ENCODE results near the gene KMT2E. TPM values are rescaled to one million over a fixed set of nuclear protein-coding genes. Genes with fewer than 3 reads are reported as not detected.

The KMT2E gene
- total and polyA plus RNA-seq, 2 donors (not counting 1 experiment from before 2014, with no cell fraction given): 32.4 to 328 TPM

DNA sequence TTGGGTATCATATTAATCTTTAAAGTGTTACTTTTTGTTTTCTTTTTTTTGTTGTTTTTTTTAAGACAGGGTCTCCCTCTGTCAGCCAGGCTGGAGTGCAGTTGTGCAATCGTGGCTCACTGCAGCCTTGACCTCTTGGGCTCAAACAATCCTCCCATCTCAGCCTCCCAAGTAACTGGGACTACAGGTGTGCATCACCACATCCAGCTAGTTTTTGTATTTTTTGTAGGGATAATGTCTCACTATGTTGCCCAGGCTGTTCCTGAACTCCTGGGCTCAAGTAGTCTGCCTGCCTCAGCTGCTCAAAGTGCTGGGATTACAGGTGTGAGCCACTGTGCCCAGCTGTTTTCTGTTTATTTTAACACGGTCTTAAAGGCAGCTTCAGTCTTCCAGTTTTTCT lies 23.3 kb downstream of the KMT2E start:
- Histone ChIP-seq H3K9me3 (ENCODE audit: control extremely low read depth in 1 of 3, control insufficient read depth in 2 of 3, insufficient read depth in 1 of 3, low read length in 2 of 3) (no peaks in the 10 kb centered on the region), H3K4me1 (ENCODE audit: control insufficient read depth in 2 of 2, insufficient read depth in 2 of 2, low read length in 2 of 2) (peaks cover 27 to 36% of the 10 kb centered on the region in 2 donors), H3K79me2 (ENCODE audit: control insufficient read depth, insufficient read depth, low read length) (peaks cover 97% of the 10 kb centered on the region), H4K20me1 (ENCODE audit: control insufficient read depth, insufficient read depth, low read length, poor library complexity, severe bottlenecking) (peaks cover 67% of the 10 kb centered on the region), H3K36me3 (replicated peaks in 1 of 2; ENCODE audit: control extremely low read depth in 1 of 2, control insufficient read depth in 1 of 2, extremely low read depth in 1 of 2, insufficient read depth in 2 of 2, low read length in 1 of 2) (peaks cover 3 to 26% of the 10 kb centered on the region in 2 experiments), H3K27ac (ENCODE audit: low read length in 2 of 2) (peak overlapping the region in 1 of 2 donors; percentile 63), H2AFZ (ENCODE audit: insufficient read depth, low read depth, low read length, poor library complexity, severe bottlenecking) (no peak overlapping the region), H3K9ac (ENCODE audit: low read length) (no peak overlapping the region), H3K4me2 (replicated peaks; ENCODE audit: low read depth, low read length, poor library complexity, severe bottlenecking) (no peak overlapping the region), H3K27me3 (replicated peaks in 1 of 4; ENCODE audit: control extremely low read depth in 1 of 4, control insufficient read depth in 3 of 4, insufficient read depth in 4 of 4, low read length in 3 of 4) (no peaks in the 10 kb centered on the region), H3K4me3 (ENCODE audit: control extremely low read depth in 1 of 5, extremely low read depth in 1 of 5, insufficient read depth in 1 of 5, low read depth in 2 of 5, low read length in 4 of 5) (no peak overlapping the region)
- TF ChIP-seq, protein P1, sequence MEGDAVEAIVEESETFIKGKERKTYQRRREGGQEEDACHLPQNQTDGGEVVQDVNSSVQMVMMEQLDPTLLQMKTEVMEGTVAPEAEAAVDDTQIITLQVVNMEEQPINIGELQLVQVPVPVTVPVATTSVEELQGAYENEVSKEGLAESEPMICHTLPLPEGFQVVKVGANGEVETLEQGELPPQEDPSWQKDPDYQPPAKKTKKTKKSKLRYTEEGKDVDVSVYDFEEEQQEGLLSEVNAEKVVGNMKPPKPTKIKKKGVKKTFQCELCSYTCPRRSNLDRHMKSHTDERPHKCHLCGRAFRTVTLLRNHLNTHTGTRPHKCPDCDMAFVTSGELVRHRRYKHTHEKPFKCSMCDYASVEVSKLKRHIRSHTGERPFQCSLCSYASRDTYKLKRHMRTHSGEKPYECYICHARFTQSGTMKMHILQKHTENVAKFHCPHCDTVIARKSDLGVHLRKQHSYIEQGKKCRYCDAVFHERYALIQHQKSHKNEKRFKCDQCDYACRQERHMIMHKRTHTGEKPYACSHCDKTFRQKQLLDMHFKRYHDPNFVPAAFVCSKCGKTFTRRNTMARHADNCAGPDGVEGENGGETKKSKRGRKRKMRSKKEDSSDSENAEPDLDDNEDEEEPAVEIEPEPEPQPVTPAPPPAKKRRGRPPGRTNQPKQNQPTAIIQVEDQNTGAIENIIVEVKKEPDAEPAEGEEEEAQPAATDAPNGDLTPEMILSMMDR (IDR thresholded peaks at IDR 0.05): no peak
- TF ChIP-seq EZH2 (IDR thresholded peaks at IDR 0.05; ENCODE audit: borderline replicate concordance, insufficient read depth, low read depth, low read length, poor library complexity, severe bottlenecking): no peak
- Mint-ChIP-seq H3K27me3 (no peaks in the 10 kb centered on the region), H3K4me1 (peaks cover 47% of the 10 kb centered on the region), H3K27ac (no peak overlapping the region), H3K9me3 (ENCODE audit: insufficient read depth) (peaks cover 2% of the 10 kb centered on the region), H3K4me3 (no peak overlapping the region)
- ChIA-PET POLR2A (interaction anchor here (0.6 to 1.2 kb wide), 3 partner anchors 23 to 50 kb away, joined by 3 to 5 read pairs (median 3); no protein-coding TSS in a partner anchor), CTCF (interaction anchor here (1.1 to 8.9 kb wide), 6 partner anchors 10 to 119 kb away, joined by 3 to 151 read pairs (median 6); no protein-coding TSS in a partner anchor)
- DNase-seq: no peak
- intact Hi-C loops (cut with micrococcal nuclease): loop anchor here (2.0 to 5.0 kb wide), 2 partner anchors 19 to 35 kb away; no protein-coding TSS in a partner anchor
- WGBS (ENCODE audit: insufficient coverage): no CpG with 5 or more reads among the region's 2 CpGs
- ATAC-seq (ENCODE audit: low read depth): no peak

DNA sequence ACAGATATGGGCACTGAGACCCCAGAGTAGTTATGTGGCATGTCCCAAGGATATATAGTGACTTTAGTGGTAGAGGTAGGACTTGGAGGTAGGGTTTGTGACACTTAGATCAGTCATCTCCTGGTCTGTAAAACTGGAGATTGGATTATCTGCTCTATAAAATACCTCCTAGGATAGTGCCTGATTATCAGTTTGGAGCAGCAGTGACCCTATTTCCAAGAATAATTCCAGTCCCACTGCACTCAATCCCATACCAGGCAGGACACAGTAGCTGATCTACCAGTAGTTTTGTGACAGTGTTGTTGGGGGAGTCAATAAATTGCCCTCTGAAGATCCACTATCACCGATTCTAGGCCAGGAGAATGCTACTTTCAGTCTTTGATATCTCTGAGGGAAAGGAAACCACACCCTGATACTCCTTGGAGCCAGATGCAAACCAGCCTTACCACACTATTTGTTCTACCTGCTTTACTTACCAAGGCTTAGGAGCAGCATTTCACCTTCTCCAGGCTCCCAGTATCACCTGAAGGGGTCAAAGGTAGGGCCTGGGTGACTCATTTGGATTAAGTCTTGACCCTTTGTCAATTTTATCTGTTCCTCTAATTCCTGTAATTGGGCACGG lies 30.6 kb downstream of the KMT2E start:
- Histone ChIP-seq H3K9me3 (ENCODE audit: control extremely low read depth in 1 of 3, control insufficient read depth in 2 of 3, insufficient read depth in 1 of 3, low read length in 2 of 3) (no peaks in the 10 kb centered on the region), H3K4me1 (ENCODE audit: control insufficient read depth in 2 of 2, insufficient read depth in 2 of 2, low read length in 2 of 2) (peaks cover 5 to 9% of the 10 kb centered on the region in 2 donors), H3K9ac (ENCODE audit: low read length) (no peak overlapping the region), H4K20me1 (ENCODE audit: control insufficient read depth, insufficient read depth, low read length, poor library complexity, severe bottlenecking) (peaks cover 55% of the 10 kb centered on the region), H3K79me2 (ENCODE audit: control insufficient read depth, insufficient read depth, low read length) (peaks cover 100% of the 10 kb centered on the region), H2AFZ (ENCODE audit: insufficient read depth, low read depth, low read length, poor library complexity, severe bottlenecking) (no peak overlapping the region), H3K27ac (ENCODE audit: low read length in 2 of 2) (peak overlapping the region in 1 of 2 donors; percentile 57), H3K4me2 (replicated peaks; ENCODE audit: low read depth, low read length, poor library complexity, severe bottlenecking) (no peak overlapping the region), H3K4me3 (ENCODE audit: control extremely low read depth in 1 of 5, extremely low read depth in 1 of 5, insufficient read depth in 1 of 5, low read depth in 2 of 5, low read length in 4 of 5) (no peak overlapping the region), H3K36me3 (replicated peaks in 1 of 2; ENCODE audit: control extremely low read depth in 1 of 2, control insufficient read depth in 1 of 2, extremely low read depth in 1 of 2, insufficient read depth in 2 of 2, low read length in 1 of 2) (peaks cover 29 to 82% of the 10 kb centered on the region in 2 experiments), H3K27me3 (replicated peaks in 1 of 4; ENCODE audit: control extremely low read depth in 1 of 4, control insufficient read depth in 3 of 4, insufficient read depth in 4 of 4, low read length in 3 of 4) (no peaks in the 10 kb centered on the region)
- intact Hi-C loops (cut with micrococcal nuclease): loop anchor here (5.0 kb wide), 1 partner anchor 38 kb away; no protein-coding TSS in a partner anchor
- TF ChIP-seq, protein P1 (IDR thresholded peaks at IDR 0.05): no peak
- TF ChIP-seq EZH2 (IDR thresholded peaks at IDR 0.05; ENCODE audit: borderline replicate concordance, insufficient read depth, low read depth, low read length, poor library complexity, severe bottlenecking): no peak
- DNase-seq (no peak), ATAC-seq (ENCODE audit: low read depth) (no peak)
- CTCF ChIA-PET: interaction anchor here (2.7 to 8.9 kb wide), 2 partner anchors 64 to 161 kb away, joined by 9 to 151 read pairs; no protein-coding TSS in a partner anchor
- Mint-ChIP-seq H3K27me3 (no peaks in the 10 kb centered on the region), H3K4me1 (peaks cover 26% of the 10 kb centered on the region), H3K9me3 (ENCODE audit: insufficient read depth) (no peaks in the 10 kb centered on the region), H3K27ac (peak overlapping the region; percentile 5), H3K4me3 (no peak overlapping the region)
- POLR2A ChIA-PET: no interaction called here
- no CpG with 5 or more reads among the region's 2 CpGs for WGBS (ENCODE audit: insufficient coverage)
